HG02840 (cell line): ENCODE data around the gene UBR4.
"Not testable (repeated sequence)": the region's sequence is repeated elsewhere in the genome, so short reads cannot be mapped to it uniquely, and the experiment has no call there.

Experiments used
- ATAC-seq: cut with Tn5 transposase; IDR thresholded peaks from one replicate; pipeline ENCODE4 v1.9.1; 2021; ENCODE audit warnings: mild to moderate bottlenecking, moderate library complexity, moderate number of reproducible peaks; ENCODE audit not compliant: unreplicated experiment, low FRiP score

UBR4 gene

GRCh38 chr1:19209990-19210771 is at the start of gene UBR4:
Gene UBR4 (minus strand): TSS chr1:19210266. CDS start chr1:19210248, 18 bp downstream.
- ATAC-seq = peak; percentile 82

- no peak for ATAC-seq
Observed at GRCh38 chr1:19258353-19258752, 48.3 kb upstream of the UBR4 start.

GRCh38 chr1:19257178-19257914 is 47.3 kb upstream of the UBR4 start:
- no peak for ATAC-seq

- not testable (repeated sequence) for ATAC-seq
Observed at GRCh38 chr1:19256301-19256700, 46.2 kb upstream of the UBR4 start.

- ATAC-seq = no peak
Observed at GRCh38 chr1:19255288-19255687, 45.2 kb upstream of the UBR4 start.

GRCh38 chr1:19254416-19254815 is 44.4 kb upstream of the UBR4 start:
- no peak for ATAC-seq

- peak; percentile 88 for ATAC-seq
Observed at GRCh38 chr1:19251305-19252196, 41.5 kb upstream of the UBR4 start, which contains the start of the genes EMC1 and MRTO4. Gene EMC1 (minus strand): TSS chr1:19251524. CDS start chr1:19251509, 15 bp downstream. Gene MRTO4 (plus strand): TSS chr1:19251805. CDS start chr1:19251836, 31 bp downstream.

- no peak for ATAC-seq
Observed at GRCh38 chr1:19250629-19251304, 40.7 kb upstream of the UBR4 start.

- no peak for ATAC-seq
Observed at GRCh38 chr1:19240673-19241538, 30.8 kb upstream of the UBR4 start.

GRCh38 chr1:19239876-19240275 is 29.8 kb upstream of the UBR4 start:
- no peak for ATAC-seq

GRCh38 chr1:19234224-19234623 is 24.2 kb upstream of the UBR4 start:
- no peak for ATAC-seq

GRCh38 chr1:19232524-19232846 is 22.4 kb upstream of the UBR4 start:
- ATAC-seq = no peak

- not testable (repeated sequence) for ATAC-seq
Observed at GRCh38 chr1:19231736-19232523, 21.9 kb upstream of the UBR4 start.

- no peak for ATAC-seq
Observed at GRCh38 chr1:19229828-19230325, 19.8 kb upstream of the UBR4 start.

- no peak for ATAC-seq
Observed at GRCh38 chr1:19229229-19229628, 19.2 kb upstream of the UBR4 start.

- ATAC-seq = no peak
Observed at GRCh38 chr1:19222979-19223824, 13.1 kb upstream of the UBR4 start.

- no peak for ATAC-seq
Observed at GRCh38 chr1:19222573-19222972, 12.5 kb upstream of the UBR4 start.
